AG20443 (cell line): ENCODE data around the gene GALNTL6.

Experiments used
- DNase-seq: peaks from one replicate; pipeline ENCODE4 v3.0.0; 2012; ENCODE audit warnings: low spot score, mixed read lengths

Gene GALNTL6

DNA sequence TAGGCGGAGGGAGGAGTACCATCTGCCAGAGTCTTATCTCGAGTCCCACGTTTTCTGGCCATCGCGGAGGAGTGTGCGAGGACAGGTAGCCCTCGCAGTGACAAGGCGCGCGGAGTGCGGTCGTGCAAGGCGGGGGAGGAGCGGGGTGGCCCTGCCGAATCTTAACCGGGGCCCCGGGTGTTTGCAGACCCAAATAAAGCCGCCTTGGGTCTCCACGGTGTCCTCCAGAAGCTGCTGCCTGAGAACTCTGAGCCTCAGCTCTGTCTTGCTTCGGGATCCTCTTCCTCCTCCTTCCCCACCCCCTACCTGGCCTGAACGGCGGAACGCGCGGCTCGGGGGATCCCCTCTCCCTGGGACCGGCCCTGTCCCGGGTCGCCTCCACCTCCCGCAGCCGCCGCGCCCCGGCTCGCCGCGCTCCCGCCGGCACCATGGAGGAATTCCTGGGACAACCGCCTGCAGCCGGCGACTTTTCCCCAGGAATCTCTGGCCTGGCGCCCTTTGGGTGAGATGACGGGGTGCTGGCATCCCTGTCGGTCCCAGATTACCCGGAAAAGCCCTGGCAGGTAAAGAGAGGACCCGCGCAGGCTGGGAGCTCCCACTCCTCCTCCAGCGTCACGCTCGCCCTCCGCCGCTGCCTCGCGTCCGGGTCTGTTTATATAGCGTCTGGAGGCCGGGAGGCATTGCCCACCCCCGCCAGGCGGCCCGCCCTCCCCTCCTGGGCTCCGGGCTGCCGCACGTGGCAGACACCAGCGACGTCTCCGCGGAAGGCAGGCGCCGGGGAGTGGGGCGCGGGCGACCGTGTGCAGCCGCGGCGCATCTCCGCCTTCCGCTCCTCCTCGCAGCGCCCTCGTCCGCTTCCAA, at the start of gene GALNTL6:
Gene GALNTL6, plus strand, starts transcription at position 740 of the 861 bp plus-strand sequence.
- peak; percentile 27 for DNase-seq

DNA sequence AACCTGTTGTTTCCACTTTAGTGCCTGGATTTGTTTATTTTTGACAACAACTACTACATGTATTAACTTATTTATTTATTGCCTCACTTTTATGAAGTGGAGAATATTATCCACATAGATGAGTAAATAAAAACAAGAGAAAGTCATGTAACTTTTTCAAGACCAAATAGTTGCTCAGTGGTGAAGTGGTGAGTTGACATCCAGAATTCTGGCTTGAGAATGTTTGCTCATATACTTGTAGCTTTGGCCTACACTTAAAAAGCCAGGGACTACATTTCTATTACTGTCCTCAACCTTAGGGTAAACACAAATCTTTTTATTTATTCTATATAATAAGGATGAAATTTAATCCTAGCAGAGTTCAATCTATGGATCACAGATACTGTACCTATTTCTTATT, 47.7 kb upstream of the GALNTL6 start:
- no peak for DNase-seq

DNA sequence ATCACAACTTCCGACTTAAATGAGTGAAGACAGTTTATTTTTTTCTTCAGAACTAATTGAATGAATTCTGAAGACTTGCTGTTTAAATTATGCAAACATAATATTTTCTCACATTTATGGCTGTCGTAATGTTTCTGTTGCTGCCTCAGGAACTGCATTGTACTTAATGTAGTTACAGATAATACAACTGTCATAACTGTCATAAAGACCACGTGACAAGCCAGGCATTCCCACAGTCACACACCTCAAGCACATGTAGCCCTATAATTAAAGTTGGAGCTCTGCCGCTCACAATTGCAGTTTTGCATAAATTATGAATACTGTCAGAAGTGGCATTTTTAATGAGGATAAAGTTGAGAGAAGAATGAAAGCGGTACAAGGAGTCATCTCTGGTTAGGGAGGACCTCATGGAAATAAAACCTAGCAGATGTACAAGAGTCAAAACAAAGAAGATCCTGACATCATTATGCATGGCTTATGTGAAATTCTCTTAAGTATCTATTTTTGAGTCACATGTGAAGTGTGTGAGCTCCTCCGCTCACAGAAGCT, 38.5 kb upstream of the GALNTL6 start:
- DNase-seq: no peak

DNA sequence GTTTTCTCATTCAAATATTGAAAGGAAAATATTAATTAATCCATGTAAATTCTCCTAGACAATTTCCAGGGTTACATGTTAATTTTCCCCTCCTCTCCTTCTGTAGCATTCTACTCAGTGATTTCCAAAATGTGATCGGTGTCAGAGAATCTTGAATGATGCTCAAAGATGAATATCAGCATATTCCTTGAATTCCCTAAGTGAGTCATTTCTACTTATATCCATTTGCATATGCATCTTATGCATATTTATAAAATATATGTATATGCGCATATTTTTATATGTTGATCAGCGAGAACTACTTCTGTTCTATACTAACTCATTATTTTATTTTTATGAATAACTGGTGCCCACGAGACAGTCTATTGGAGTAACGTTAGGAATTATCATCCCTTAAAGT, 33.9 kb upstream of the GALNTL6 start:
- DNase-seq: no peak

DNA sequence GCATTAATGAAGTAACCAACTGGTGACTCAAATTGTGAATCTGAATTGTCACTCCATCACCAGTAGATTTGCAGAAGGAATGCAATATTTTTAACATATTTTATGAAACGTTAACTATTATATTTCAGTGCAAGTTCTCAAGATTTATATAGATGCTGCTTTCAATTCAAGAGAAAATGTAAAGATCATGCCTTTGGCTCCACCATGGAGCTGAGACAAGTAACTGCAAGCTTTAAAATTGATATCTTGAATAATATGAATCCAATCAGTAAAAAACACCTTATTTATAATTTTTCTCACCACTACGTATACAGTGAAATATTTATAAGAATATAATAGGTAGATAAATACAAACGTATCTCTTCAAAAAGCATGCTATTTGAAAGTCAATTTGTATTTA, 27.8 kb upstream of the GALNTL6 start:
- no peak for DNase-seq

DNA sequence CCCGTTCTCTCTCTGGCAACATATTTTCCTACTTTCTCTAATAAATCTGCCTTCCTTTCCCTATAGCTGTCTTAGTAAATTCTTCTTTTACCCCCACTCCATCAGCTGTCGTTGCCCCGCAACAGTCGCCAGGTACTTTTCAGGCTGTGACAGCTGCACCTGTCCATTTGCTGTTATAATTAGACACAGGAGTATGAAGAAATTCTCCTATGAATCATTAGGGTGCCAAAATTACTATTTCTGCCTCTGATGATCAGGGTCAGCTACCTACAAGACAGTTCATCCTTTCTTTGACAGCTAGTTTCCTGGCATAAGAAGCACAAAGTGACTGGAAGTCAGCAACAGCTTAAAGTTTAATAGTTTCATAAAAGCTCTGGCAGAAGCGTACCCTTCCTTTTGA, 19.5 kb upstream of the GALNTL6 start:
- DNase-seq: no peak

DNA sequence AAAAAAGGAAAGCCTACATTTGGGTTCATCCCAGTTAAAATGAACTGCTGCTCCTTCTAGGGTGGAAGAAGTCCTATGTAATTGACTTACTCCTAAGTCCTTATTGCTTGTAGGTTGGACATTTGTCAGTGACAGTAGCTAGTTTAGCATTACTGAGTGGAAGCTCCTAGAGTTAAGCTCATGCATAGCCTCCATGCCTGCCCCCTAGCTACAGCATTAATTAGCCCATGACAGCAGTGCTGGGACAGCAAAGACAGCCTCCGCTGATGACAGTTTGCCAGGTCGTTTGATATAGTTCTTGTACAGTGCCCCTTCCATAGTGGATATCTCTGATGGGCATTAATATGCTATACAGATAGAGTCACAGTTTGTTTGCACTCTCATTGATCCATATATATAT, 18.7 kb upstream of the GALNTL6 start:
- DNase-seq: no peak

DNA sequence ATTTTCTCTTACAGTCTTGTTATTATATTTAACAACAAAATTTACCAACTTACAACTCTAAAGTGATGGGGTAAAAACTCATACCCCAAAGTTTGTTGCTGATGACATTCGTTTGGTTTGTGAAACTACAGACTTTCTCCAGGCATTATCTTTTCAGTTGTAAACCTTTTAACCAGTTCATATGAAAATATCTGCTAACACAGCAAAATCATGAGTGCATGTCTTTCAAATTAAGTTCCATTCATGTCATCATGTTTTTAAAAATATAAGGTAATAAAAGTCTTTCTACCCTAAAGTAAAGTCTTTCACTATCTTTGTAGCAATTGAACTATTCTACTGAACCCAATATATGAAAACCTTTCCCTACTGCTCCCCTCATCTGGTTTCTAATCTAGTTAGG, 3.4 kb upstream of the GALNTL6 start:
- no peak for DNase-seq

DNA sequence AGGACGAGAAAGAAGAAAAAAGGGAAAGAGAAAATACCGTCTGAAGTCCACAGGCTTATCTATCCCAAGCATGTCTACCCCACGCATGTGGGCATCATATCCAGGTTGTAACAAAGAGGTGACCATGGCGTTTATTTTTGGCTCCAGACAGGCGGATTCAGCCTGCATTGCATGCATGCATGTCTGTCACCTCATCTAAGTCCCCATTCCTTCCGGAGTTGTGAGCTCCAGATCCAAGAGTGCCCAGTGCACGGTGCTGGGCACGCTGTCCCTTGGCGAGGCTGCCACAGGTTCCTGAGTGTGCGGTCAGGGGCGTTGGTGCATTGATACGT, 905 bp upstream of the GALNTL6 start:
- no peak for DNase-seq

DNA sequence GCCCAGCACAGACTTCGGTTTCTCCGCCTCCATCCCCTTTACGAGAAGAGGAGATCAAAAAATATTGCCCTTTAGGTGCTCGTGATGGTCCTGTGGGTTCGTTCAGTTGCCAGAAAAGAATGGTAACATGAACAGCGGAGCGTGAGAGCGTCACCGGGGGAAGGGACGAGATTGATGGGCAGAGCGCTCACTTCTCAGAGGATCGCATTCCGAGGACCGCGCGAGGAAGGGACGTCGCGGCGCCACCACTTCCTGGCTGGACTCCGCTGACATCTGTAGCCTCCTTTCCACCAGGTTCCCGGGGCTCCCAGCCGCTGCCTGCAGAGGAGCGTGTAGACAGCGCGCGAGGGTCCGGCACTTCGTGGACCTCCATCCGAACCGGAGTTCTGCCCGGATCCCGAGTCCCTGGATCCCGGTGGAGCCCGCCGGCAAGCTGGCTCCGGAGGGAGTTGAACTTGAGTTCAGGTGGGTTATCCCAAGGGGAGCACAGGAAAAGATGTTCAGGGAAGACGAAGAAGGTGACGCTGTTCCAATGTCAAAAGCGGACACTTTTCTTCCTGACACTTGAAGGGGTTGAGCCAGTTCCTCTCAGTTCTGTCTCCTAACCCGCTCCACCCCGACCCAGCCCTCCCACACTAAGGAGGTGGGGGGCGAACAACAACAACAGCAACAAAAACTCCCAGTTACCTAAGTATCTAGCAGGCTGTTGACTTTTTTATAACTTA, 484 bp downstream of the GALNTL6 start:
- DNase-seq: peak; percentile 6

DNA sequence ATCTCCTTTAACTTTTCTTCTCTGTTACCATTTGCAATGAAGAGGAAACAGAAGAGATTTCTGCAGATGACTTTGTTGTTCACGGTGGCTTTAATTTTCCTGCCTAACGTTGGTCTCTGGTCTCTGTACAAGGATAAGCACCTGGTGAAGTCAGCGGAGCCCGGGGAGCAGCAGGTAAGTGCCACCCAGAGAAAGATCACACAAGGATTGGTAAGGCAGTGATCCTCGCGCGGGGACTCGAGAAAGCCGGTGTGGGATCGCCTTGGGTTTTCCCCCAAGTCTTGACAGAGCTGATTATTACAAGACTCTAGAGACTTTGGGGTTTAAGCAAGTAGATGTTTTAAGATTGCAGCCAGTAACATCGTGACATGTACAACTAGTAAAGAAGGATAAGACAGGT, 1.3 kb downstream of the GALNTL6 start:
- no peak for DNase-seq

DNA sequence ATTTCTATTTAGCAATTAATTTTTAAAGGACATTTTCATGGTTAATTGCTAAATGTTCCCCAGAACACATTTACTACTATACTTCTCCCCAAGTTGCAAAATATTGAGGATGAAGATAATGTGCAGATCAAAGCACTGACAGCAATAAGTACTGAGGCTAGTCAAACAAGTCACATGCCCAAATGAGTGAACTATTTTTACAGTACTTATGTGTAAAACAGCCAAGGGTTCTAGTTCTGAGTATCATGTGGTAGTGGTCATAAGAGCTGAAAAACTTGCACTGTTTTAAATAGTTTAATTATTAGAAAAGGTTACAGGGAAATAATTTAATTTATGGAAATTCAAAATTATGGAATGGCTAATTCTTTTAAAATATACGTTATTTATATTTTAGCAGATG, 3.8 kb downstream of the GALNTL6 start:
- no peak for DNase-seq

DNA sequence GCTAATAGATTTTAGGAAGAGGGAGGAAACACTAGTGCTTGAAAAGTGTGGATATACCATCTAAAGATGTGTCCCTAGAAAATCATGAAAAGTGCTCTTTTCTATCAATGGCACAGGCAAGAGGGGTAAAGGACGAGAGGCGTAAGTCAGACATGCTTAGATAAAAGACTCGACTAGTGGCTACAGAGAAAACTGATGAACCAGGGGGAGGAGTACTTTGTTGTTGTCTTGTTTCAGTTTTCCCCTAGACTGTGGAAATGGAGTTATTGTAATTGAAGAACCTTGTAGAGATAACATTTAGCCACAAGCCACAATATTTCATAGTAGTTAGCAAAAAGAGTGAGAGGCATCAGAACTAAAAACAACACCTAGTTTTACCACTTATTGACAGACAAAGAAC, 21.4 kb downstream of the GALNTL6 start:
- no peak for DNase-seq

DNA sequence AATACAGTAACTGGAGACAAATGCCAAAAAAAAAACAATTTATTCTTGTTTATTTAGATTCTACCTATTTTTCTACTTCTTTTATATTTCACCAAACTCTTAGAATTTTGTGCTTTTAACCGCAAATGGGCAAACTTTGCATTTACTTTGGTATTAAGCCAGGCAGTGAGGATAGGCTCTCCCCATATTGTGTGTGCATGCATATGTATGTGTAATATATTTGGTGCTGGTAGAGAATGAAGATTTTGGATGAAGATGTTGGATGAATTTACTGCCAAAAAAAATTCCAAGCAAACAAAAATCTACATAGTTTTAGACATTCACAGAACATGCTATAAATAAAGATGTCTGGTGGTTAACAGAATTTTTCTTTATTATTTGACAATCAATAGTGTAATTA, 30.3 kb downstream of the GALNTL6 start:
- DNase-seq: no peak

DNA sequence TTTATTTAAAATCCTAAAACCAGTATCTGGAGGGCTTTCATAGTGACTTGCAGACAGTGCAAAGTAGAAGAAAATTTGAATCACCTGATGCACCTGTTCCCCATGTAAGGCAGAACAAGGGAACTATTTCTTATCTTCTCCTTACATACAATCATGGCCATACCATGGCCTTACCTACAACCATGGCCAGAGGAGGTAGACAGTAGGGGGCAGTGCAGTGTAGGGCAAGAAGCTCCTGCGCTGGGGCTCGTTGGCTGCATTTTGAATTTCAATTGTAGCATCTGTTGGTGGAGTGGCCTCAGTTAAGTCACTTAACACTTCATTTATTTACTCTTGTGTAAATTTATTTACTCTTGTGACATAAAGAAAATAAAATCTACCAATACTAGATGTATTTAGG, 33.0 kb downstream of the GALNTL6 start:
- peak; percentile 38 for DNase-seq

DNA sequence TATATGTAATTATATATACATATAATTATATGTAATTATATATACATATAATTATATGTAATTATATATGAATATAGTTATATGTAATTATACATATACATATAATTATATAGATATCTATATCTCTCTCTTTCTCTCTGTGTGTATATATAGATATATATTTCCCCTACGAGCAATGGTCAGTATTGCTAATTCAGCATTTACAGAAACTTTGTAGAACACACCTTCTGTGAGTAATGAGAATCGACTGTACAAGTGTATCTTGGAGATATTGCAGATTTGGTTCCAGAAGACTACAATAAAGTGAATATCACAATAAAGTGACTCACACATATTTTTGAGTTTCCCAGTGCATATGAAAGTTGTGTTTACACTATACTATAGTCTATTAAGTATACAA, 33.7 kb downstream of the GALNTL6 start:
- DNase-seq: no peak

DNA sequence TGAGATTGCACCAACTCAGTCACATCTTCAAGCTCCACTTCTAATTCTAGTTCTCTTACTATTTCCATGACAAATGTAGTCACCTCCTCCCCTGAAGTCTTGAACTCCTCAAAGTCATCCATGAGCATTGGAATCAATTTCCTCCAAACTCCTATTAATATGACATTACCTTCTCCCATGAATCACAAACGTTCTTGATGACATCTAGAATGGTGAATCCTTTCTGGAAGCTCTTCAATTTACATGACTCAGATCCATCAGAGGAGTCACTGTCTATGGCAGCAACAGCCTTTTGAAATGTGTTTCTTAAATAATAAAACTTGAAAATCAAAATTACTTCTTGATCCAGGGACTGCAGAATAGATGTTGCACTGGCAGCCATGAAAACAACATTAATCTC, 34.5 kb downstream of the GALNTL6 start:
- no peak for DNase-seq

DNA sequence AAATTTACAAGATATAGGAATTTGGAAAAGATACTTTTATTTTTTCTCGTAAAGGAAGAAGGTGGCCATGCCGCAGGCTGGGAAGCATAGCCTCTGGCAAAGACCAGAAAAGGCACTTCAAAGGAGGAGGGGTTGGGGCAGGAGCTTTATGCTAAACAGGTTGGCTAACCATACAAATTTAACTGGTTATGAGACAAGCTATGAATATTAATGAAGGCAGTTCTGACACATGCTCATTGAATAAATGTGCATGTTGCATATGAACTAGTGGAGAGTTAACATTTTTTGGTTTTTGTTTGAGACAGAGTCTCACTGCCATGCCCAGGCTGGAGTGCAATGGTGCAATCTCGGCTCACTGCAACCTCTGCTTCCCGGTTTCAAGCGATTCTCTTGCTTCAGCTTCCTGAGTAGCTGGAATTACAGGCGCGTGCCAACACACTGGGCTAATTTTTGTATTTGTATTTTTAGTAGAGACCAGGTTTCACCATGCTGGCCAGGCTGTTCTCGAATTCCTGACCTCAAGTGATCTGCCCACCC, 36.5 kb downstream of the GALNTL6 start:
- no peak for DNase-seq

DNA sequence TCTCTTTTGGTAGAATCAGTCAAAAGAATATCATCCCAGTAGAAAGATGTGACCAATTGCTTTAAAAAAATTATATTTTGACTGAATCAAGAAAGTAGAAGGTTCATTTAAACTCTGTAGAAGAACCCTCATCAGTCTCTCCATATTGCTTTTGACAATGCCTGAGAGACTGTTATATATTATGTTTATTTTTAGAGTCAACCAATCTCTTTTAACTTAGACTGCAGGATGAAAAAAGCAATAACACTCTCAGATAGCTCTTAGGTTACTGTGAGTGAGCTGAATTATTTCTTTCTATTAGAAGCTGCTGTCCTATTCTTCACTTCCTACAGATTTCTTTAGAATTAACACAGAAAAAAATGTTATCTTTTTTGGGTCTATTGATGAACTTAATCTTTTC, 38.1 kb downstream of the GALNTL6 start:
- no peak for DNase-seq

DNA sequence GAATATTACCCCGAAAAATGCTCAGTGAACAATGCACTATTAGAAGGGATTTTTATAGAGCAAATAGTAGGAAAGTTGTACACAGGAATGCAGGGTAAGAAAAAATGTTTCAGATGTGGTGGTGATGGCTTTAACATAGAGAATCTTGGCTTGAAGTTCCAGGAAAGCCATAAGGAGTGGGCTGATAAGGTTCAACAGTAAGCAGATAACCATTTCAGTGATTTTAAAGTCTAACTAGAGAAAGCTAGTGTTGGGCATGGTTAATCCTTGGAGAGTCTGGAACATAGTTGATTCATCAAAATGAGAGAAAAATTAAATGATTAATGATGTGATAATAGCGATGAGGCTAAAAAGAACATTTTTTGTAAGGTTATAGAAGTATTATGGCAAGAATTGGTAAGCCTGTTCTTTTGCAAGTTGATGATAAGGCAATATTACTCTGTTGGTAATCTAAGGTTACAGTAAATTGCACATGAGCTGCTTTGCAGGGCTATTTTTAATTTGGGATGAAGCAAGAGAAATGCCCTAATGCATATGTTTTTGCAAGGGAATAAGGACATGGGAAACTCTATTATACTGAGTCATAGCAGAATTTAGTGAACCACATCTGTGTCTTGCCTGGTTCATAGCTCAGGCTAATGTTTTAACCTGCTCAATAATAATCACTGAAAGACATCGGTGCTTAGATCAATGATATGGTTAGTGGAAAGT, 44.3 kb downstream of the GALNTL6 start:
- DNase-seq: no peak

DNA sequence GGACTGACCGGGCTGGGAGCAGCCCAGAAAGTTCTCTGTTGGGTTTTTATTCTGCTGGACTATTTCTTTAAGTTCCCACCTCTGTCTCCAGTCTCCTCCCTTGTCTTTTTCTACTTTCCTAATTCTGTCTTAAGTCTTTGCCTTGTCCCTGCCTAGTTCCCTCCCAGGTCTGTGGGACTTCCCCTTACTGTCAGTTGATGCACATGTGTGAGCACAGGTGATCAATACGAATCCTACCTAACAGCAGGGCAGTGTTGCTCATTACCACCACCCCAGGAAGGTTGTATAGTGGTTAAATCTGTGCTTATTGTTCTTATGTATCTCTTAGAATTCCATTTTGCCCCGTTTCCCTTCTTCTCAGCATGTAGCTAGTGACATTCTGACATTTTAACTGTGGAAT, 62.1 kb downstream of the GALNTL6 start:
- DNase-seq: no peak

DNA sequence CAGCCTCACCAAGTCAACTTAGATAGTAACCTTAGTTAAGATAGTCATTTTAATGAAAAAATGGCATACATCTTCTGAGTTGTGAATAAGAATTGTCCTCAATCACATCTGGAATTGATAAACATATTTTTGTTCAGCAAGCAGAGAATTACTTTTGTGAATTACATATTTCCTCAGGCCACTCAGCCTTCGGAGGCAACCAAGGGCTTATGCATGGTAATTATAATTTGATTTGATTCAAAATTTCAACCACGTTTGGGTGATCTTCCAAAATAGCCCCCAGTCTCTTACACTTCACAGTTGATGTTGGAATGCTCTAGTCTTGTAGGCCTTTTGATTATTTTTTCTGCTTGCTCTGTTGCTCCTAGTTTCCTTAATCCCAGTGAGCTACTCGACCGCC, 63.4 kb downstream of the GALNTL6 start:
- no peak for DNase-seq

DNA sequence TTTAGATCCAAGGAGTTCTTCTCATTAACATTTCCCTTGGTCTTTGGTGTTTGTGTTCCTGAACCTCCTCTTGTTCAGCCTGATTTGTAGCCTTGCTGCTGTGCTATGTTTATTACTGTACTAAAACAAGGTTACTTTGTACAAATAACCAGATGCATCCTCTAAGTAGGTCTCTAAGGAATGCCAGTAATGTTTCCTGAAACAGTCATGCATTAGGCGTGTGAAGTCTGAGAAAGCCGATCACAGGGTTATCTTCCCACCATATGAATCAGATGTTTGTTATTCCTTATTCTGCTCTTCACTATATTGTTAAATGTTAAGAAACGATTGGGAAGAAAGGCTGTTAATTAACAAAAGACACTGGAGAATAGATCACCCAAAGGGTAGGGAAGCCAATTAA, 66.9 kb downstream of the GALNTL6 start:
- peak; percentile 12 for DNase-seq
